ENCODE results near the gene UMOD.

UMOD gene

GRCh38 chr16:20291208-20292206, 61.0 kb downstream of the UMOD start:
- no peak for DNase-seq

DNA sequence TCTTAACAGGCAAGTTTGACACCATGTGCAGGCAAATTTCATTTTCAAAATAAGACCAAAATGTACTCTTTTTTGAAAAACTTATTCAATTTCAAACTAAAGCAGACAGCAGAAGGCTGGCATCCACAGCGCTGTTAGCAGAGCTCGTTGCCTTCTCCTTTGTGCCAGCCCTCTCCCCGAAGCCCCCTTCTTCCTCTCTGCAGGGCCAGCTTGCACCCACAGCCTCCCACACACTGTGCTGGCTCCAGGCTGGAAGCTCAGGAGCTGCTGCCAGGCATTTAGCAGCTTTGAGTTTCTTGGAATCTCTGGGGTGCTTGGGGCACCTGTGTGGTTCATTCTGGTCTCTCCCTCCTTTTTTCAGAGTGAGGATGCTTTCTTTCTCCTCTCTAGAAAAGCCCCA, 62.9 kb downstream of the UMOD start:
- DNase-seq = no peak

DNA sequence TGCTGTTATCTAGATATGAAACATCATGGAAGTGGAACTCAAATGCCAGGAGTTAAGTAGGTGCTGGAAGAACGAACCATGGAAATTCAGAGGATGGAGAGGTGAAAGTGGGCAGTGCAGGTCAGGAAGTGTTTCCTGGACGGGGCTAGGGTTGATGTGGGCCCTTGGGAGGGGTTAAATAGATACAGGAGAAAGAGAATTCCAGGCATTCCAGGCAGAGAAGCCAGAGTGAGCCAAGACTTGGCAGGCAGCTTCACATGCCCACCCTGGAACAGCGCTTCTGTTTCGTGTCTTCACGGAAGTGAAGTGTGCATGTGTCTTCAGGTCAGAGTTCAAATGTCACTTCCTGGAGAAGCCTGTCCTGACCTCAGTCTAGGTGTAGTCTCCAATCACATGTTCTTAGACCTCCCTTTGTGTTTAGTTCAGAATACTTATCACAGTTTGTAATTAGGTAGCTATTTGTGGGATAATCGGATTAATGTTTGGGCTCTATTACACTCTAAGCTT, 66.5 kb downstream of the UMOD start:
- DNase-seq = no peak
